ENCODE measurements around the gene OTULIN. TPM values are rescaled to one million over a fixed set of nuclear protein-coding genes. Genes with fewer than 3 reads are reported as not detected.

The OTULIN gene
- total RNA-seq, 2 experiments from 2014 or later, result 82.7 to 86.6 TPM

- peaks cover 8% of the 10 kb centered on the region for H3K36me3 Mint-ChIP-seq
- POLR2A ChIA-PET, result interaction anchor here (1.0 kb wide), 1 partner anchor 12 kb away, joined by 3 read pairs; no protein-coding TSS in a partner anchor
These were observed 55.9 kb downstream of the OTULIN start for GRCh38 chr5:14720236-14720923.

GRCh38 chr5:14721990-14722656 lies 57.6 kb downstream of the OTULIN start:
- Mint-ChIP-seq H3K4me3 (no peak overlapping the region), H3K9me3 (no peaks in the 10 kb centered on the region), H3K4me1 (peaks cover 9% of the 10 kb centered on the region), H3K27me3 (no peaks in the 10 kb centered on the region), H3K36me3 (peaks cover 8% of the 10 kb centered on the region), H3K27ac (no peak overlapping the region)
- POLR2A ChIA-PET, result no interaction called here
- no peak for DNase-seq
- no peak for ATAC-seq (ENCODE audit: low read depth)

More at GRCh38 chr5:14720236-14720923, 55.9 kb downstream of the OTULIN start:
- H3K27ac Mint-ChIP-seq, result peak overlapping the region; percentile 13
- H3K27me3 Mint-ChIP-seq, result no peaks in the 10 kb centered on the region
- ATAC-seq (ENCODE audit: low read depth) (no peak), DNase-seq (no peak)
- H3K4me1 Mint-ChIP-seq, result peaks cover 3% of the 10 kb centered on the region
- H3K4me3 Mint-ChIP-seq, result no peak overlapping the region
- H3K9me3 Mint-ChIP-seq, result no peaks in the 10 kb centered on the region

DNA sequence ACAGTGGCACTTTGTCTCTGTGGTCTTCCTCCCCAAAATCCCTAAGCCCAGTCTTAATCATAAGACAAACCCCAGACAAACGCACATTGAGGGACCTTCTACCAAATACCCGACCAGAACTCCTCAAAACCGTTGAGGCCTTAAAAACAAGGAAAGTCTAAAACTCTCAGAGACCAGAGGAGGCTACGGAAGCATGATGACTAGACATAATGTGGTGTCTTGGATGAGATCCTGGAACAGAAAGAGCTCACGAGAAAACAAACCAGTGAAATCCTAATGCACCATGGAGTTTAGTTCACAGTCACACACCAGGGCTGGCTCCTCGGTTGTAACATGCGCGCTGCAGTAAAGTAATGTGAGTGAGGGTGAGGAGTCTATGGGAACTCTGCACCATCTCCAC lies 58.4 kb downstream of the OTULIN start:
- H3K4me1 Mint-ChIP-seq, result peaks cover 9% of the 10 kb centered on the region
- ATAC-seq (ENCODE audit: low read depth) (no peak), DNase-seq (no peak)
- H3K9me3 Mint-ChIP-seq, result no peaks in the 10 kb centered on the region
- H3K36me3 Mint-ChIP-seq, result peaks cover 8% of the 10 kb centered on the region
- POLR2A ChIA-PET, result no interaction called here
- H3K4me3 Mint-ChIP-seq, result no peak overlapping the region
- no peaks in the 10 kb centered on the region for H3K27me3 Mint-ChIP-seq
- H3K27ac Mint-ChIP-seq, result no peak overlapping the region

DNA sequence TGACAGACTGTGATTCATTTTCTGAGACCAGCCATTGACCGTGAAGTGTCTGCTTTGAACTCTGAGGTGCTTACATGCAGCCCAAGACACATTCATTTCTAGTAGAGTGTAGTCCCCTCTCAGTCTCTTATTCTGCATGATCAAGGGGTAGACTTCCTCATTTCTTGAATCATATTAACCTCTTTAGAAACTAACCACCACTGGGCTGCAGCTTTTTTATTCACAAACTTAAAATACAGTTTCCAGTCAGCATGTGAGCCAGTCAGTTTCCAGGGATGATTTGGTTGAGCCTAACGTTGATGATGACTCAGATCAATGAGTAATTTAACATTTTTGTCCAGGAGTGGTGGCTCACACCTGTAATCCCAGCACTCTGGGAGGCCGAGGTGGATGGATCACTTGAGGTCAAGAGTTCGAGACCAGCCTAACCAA lies 59.2 kb downstream of the OTULIN start:
- Mint-ChIP-seq H3K4me3 (no peak overlapping the region), H3K9me3 (no peaks in the 10 kb centered on the region), H3K4me1 (peaks cover 9% of the 10 kb centered on the region)

GRCh38 chr5:14724633-14725032 lies 60.1 kb downstream of the OTULIN start:
- H3K36me3 Mint-ChIP-seq, result peaks cover 6% of the 10 kb centered on the region
- no peak overlapping the region for H3K4me3 Mint-ChIP-seq

More for the DNA sequence above, 59.2 kb downstream of the OTULIN start:
- Mint-ChIP-seq H3K27me3 (no peaks in the 10 kb centered on the region), H3K27ac (no peak overlapping the region), H3K36me3 (peaks cover 6% of the 10 kb centered on the region)
- POLR2A ChIA-PET, result no interaction called here
- ATAC-seq (ENCODE audit: low read depth) (no peak), DNase-seq (no peak)

DNA sequence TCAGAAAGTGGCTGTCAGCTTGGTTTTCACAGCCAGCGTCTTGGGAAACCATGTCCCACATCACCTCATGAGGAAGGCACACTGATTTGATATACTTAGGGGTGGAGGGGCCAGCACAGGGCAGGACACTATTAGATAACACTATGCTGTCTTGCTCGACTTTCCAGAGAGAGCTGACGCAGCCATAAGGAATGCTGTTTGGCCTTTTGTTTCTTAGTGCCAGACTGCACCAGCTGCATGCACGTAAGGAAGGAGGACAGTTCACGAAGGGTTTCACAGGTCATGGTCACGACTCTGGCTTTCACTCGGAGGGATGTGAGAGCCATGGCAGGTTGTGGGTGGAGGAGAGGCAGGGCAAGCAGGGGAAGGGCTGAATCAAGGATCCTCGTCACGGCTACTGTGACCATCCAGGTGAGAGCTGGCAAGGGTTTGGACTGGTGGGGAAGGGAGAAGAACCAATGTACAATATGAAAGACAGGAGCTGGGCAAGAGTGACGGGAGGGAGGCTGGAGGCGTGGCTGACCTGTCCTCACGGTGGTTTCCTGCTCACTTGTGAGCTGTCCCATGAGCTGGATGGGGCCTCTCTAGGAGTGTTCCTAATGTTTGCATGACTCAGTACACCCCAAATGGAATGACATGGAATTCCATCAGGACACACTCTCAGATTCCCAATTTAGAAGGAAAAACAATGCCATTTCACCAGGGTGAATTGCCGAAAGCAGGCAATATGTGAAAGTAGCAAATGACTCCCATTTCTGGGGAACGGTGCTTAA lies 61.7 kb downstream of the OTULIN start:
- H3K4me3 Mint-ChIP-seq, result no peak overlapping the region
- ATAC-seq (ENCODE audit: low read depth) (no peak), DNase-seq (no peak)
- H3K27ac Mint-ChIP-seq, result no peak overlapping the region
- H3K9me3 Mint-ChIP-seq, result no peaks in the 10 kb centered on the region
- H3K27me3 Mint-ChIP-seq, result no peaks in the 10 kb centered on the region
- POLR2A ChIA-PET, result interaction anchor here (1.1 kb wide), 1 partner anchor 9 kb away, joined by 4 read pairs; no protein-coding TSS in a partner anchor
- peaks cover 5% of the 10 kb centered on the region for H3K4me1 Mint-ChIP-seq
- H3K36me3 Mint-ChIP-seq, result peaks cover 5% of the 10 kb centered on the region

More at GRCh38 chr5:14724633-14725032, 60.1 kb downstream of the OTULIN start:
- POLR2A ChIA-PET, result no interaction called here
- Mint-ChIP-seq H3K27ac (no peak overlapping the region), H3K9me3 (no peaks in the 10 kb centered on the region), H3K4me1 (peaks cover 6% of the 10 kb centered on the region), H3K27me3 (no peaks in the 10 kb centered on the region)
- ATAC-seq (ENCODE audit: low read depth) (no peak), DNase-seq (no peak)

DNA sequence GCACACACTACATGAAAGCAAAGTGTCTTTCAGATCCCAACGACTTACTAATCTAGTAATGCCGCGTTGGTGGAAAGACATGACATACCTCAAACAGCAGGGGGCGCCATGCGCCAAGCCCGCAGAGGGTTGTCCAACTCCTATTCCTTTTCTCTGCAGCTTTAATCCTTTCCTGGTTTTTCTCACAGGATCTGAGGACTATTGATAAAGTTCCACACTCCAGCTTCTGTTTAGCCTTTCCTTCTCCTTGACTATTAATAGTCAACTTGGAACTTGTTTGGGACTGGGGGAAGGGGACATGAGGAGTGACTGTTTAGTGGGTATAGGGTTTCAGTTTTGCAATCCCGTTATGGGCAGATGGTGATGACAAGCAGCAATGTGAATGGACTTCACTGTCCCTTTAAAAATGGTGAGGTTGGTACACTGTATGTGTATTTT lies 62.9 kb downstream of the OTULIN start:
- DNase-seq (peak; percentile 81), ATAC-seq (ENCODE audit: low read depth) (peak; percentile 68)
- H3K4me1 Mint-ChIP-seq, result peaks cover 5% of the 10 kb centered on the region
- no peak overlapping the region for H3K27ac Mint-ChIP-seq
- H3K4me3 Mint-ChIP-seq, result no peak overlapping the region
- POLR2A ChIA-PET, result interaction anchor here (1.1 kb wide), 1 partner anchor 10 kb away, joined by 4 read pairs; no protein-coding TSS in a partner anchor
- H3K36me3 Mint-ChIP-seq, result peaks cover 4% of the 10 kb centered on the region
- no peaks in the 10 kb centered on the region for H3K9me3 Mint-ChIP-seq
- H3K27me3 Mint-ChIP-seq, result no peaks in the 10 kb centered on the region

GRCh38 chr5:14727928-14728458 lies 63.5 kb downstream of the OTULIN start:
- Mint-ChIP-seq H3K4me3 (no peak overlapping the region), H3K9me3 (no peaks in the 10 kb centered on the region), H3K4me1 (peaks cover 5% of the 10 kb centered on the region), H3K36me3 (peaks cover 4% of the 10 kb centered on the region), H3K27me3 (no peaks in the 10 kb centered on the region), H3K27ac (no peak overlapping the region)
- no peak for ATAC-seq (ENCODE audit: low read depth)
- POLR2A ChIA-PET, result no interaction called here
- DNase-seq, result no peak

DNA sequence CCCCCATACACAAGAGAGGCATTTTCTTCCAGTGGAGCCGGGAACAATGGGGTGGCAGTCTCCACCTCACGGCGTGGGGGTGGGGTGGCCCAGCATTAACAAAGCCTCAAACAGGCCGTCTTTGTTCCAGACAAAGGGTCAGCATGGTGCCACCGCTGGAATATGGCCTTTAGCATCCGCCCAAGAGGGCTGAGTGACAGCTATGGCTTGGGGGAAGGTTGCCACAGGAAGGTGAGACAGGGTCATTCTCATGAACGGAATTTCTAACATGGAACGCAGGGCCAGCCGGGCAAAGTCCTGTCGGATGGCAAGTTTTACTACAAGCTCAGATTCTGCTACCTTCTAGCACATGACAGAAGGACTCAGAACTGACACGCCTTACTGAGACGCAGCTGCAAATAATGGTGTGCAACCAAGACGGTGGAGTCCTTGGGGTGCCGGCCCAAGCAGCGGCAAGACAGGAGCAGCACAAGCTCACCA lies 64.0 kb downstream of the OTULIN start:
- Mint-ChIP-seq H3K27me3 (no peaks in the 10 kb centered on the region), H3K4me1 (peaks cover 5% of the 10 kb centered on the region), H3K4me3 (no peak overlapping the region), H3K27ac (no peak overlapping the region), H3K9me3 (no peaks in the 10 kb centered on the region), H3K36me3 (peaks cover 2% of the 10 kb centered on the region)
- no peak for ATAC-seq (ENCODE audit: low read depth)
- no peak for DNase-seq
- POLR2A ChIA-PET, result no interaction called here

- POLR2A ChIA-PET, result no interaction called here
- no peak overlapping the region for H3K4me3 Mint-ChIP-seq
- H3K36me3 Mint-ChIP-seq, result no peaks in the 10 kb centered on the region
- H3K27ac Mint-ChIP-seq, result no peak overlapping the region
- no peak for ATAC-seq (ENCODE audit: low read depth)
- DNase-seq, result no peak
- no peaks in the 10 kb centered on the region for H3K9me3 Mint-ChIP-seq
- no peaks in the 10 kb centered on the region for H3K27me3 Mint-ChIP-seq
- peaks cover 5% of the 10 kb centered on the region for H3K4me1 Mint-ChIP-seq
These were observed 65.2 kb downstream of the OTULIN start for GRCh38 chr5:14729448-14730385.

DNA sequence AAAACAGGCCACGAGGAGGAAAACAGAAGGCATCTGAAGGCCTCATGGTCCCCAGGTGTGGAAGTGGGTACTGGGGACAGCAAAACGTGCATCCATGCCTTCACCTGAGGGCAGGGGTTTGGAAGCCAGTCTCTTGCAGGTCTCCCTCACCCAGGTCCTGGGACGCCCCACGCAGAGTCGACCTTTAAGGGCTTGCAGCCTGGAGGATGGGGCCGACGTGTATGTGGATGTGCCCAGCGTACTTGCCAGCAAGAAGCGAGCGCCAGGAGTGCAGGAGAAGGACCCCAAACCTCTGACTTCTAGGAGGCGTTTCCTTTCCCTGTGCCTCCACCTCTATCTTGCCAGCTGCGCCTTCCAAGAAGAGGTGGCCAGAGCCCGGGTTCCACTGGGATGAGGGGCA lies 65.9 kb downstream of the OTULIN start:
- Mint-ChIP-seq H3K36me3 (no peaks in the 10 kb centered on the region), H3K4me1 (peaks cover 5% of the 10 kb centered on the region), H3K27ac (no peak overlapping the region), H3K4me3 (no peak overlapping the region), H3K27me3 (no peaks in the 10 kb centered on the region), H3K9me3 (no peaks in the 10 kb centered on the region)
- ATAC-seq (ENCODE audit: low read depth), result no peak
- POLR2A ChIA-PET, result no interaction called here
- DNase-seq, result no peak

DNA sequence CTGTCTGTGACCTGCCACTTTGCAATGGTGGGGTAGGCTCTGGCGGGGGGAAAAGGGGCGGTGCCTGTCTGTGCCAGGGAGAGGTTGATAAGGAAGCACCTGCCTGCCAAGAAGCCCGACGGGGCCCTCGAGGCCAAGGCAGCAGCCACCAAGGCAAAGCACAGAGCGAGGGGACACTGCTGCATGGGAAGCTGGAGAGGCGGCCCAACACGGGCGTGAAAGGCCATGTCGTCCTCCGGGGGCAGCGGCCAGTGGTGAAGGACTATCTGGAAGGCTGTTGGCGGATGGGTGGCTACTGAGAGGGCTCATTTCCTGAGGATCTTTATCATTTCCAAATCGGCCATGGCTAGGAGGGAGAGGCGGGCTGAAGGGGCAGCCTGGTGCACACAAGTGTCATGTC lies 66.4 kb downstream of the OTULIN start:
- POLR2A ChIA-PET, result no interaction called here
- H3K27ac Mint-ChIP-seq, result no peak overlapping the region

More for the DNA sequence above, 66.4 kb downstream of the OTULIN start:
- ATAC-seq (ENCODE audit: low read depth) (no peak), DNase-seq (no peak)
- H3K4me1 Mint-ChIP-seq, result peaks cover 5% of the 10 kb centered on the region
- H3K36me3 Mint-ChIP-seq, result no peaks in the 10 kb centered on the region
- H3K9me3 Mint-ChIP-seq, result no peaks in the 10 kb centered on the region
- no peaks in the 10 kb centered on the region for H3K27me3 Mint-ChIP-seq
- H3K4me3 Mint-ChIP-seq, result no peak overlapping the region
